H1 (cell line): ENCODE data around the gene CH25H. TPM values are rescaled to one million over a fixed set of nuclear protein-coding genes. Genes with fewer than 3 reads are reported as not detected.

Source experiments
- CHD2 ChIP-seq: IDR thresholded peaks from 2 replicates; pipeline ENCODE4 v1.6.1; 2012; ENCODE audit warnings: low read length, improper control_type of control experiment
- CTBP2 ChIP-seq: IDR thresholded peaks from 2 replicates; pipeline ENCODE4 v1.7.0; 2011; ENCODE audit warnings: borderline replicate concordance, mild to moderate bottlenecking, moderate library complexity, mixed read lengths, low read length; ENCODE audit not compliant: insufficient read depth, insufficient read length
- EP300 ChIP-seq, 2 experiments: IDR thresholded peaks; 1 replicate in 1 of 2; 2 replicates in 1 of 2; pipeline ENCODE4 v1.6.1; 2011 to 2012; ENCODE audit warnings: low read depth in 2 of 2, low read length in 2 of 2, mild to moderate bottlenecking in 2 of 2, borderline replicate concordance in 1 of 2, inconsistent platforms in 1 of 2, moderate library complexity in 1 of 2
- EZH2 ChIP-seq: fragments of 200-600 bp; sonication (generic); IDR thresholded peaks from 2 replicates; pipeline ENCODE4 v1.7.1; 2012; ENCODE audit warnings: low read depth, mild to moderate bottlenecking, moderate library complexity, low read length, inconsistent platforms; ENCODE audit not compliant: severe bottlenecking
- GTF2F1 ChIP-seq: IDR thresholded peaks from 2 replicates; pipeline ENCODE4 v1.6.1; 2012; ENCODE audit warnings: low read depth, low read length, improper control_type of control experiment, borderline replicate concordance
- HDAC2 ChIP-seq, 2 experiments: fragments of 300-600 bp in 1 of 2; sonication (generic) in 1 of 2; IDR thresholded peaks; 2 replicates each; pipeline ENCODE4 v1.6.1; 2011 to 2012; ENCODE audit warnings: low read depth in 2 of 2, low read length in 2 of 2, mild to moderate bottlenecking in 2 of 2, moderate library complexity in 2 of 2, borderline replicate concordance in 1 of 2, inconsistent platforms in 1 of 2
- KDM1A ChIP-seq: fragments of 200-600, 300-600 bp; sonication (generic); IDR thresholded peaks from 2 replicates; pipeline ENCODE4 v1.7.1; 2016; ENCODE audit warnings: mild to moderate bottlenecking, low read length, borderline replicate concordance
- KDM4A ChIP-seq: IDR thresholded peaks from one replicate; pipeline ENCODE4 v1.7.1; 2012; ENCODE audit warnings: low read depth, mild to moderate bottlenecking, moderate library complexity, low read length, inconsistent platforms; ENCODE audit not compliant: severe bottlenecking
- MAFK ChIP-seq: IDR thresholded peaks from 2 replicates; pipeline ENCODE4 v1.6.1; 2012; ENCODE audit warnings: low read depth, mild to moderate bottlenecking, improper control_type of control experiment, low read length
- NRF1 ChIP-seq: IDR thresholded peaks from 2 replicates; pipeline ENCODE4 v1.6.1; 2011; ENCODE audit warnings: mild to moderate bottlenecking, low read depth, low read length, improper control_type of control experiment
- POU5F1 ChIP-seq: IDR thresholded peaks from 2 replicates; pipeline ENCODE4 v1.6.1; 2011; ENCODE audit warnings: low read depth, mild to moderate bottlenecking, low read length, moderate library complexity
- RAD21 ChIP-seq, 2 experiments: IDR thresholded peaks in 1 of 2; conservative IDR thresholded peaks in 1 of 2; 2 replicates each; pipeline ENCODE4 v1.6.1; 2011; ENCODE audit warnings: low read depth in 2 of 2, low read length in 2 of 2, improper control_type of control experiment in 1 of 2, inconsistent platforms in 1 of 2, mild to moderate bottlenecking in 1 of 2, moderate library complexity in 1 of 2
- SAP30 ChIP-seq: fragments of 300-600 bp; sonication (generic); IDR thresholded peaks from 2 replicates; pipeline ENCODE4 v1.7.1; 2012; ENCODE audit warnings: low read length, moderate library complexity, mild to moderate bottlenecking, inconsistent platforms; ENCODE audit not compliant: insufficient read depth, insufficient replicate concordance
- SIRT6 ChIP-seq: IDR thresholded peaks from one replicate; pipeline ENCODE4 v1.7.1; 2012; ENCODE audit warnings: low read length, inconsistent platforms
- TAF7 ChIP-seq: optimal IDR thresholded peaks from 2 replicates; pipeline ENCODE3; 2011; ENCODE audit warnings: low read depth, mild to moderate bottlenecking, inconsistent platforms, low read length, moderate library complexity, borderline replicate concordance
- polyA plus RNA-seq, 7 experiments: library from polyadenylated mRNA; depleted of rRNA in 3 of 7; stranded (reverse) in 5 of 7; unstranded in 2 of 7; fragments of >200 nt in 5 of 7; fragments of 200-250 nt in 2 of 7; gene quantifications; 1 replicate in 5 of 7; 2 replicates in 1 of 7; 4 replicates in 1 of 7; pipeline versions ENCODE4 v1.2.1 to v1.2.3, GENCODE V29; 2011 to 2013; ENCODE audit warnings: missing spikeins in 2 of 7, mixed read lengths in 2 of 7
- total RNA-seq: library from RNA; stranded (reverse); fragmentation: NEBNext Ultra II Directional; extraction: Animal tissue kit (Norgen Biotek cat#: 25700); gene quantifications from 2 replicates; pipeline ENCODE4 v1.2.1, GENCODE V29; 2021
- TF ChIP-seq, protein P1 (sequence below): IDR thresholded peaks from 2 replicates; pipeline ENCODE4 v1.6.1; 2012; ENCODE audit warnings: inconsistent platforms
- TF ChIP-seq, protein P2 (sequence below): IDR thresholded peaks from 2 replicates; pipeline ENCODE4 v1.6.1; 2012; ENCODE audit warnings: low read length, inconsistent platforms
- TF ChIP-seq, protein P3 (sequence below): IDR thresholded peaks from 2 replicates; pipeline ENCODE4 v1.6.1; 2011; ENCODE audit warnings: low read depth, mild to moderate bottlenecking, low read length; ENCODE audit not compliant: insufficient read depth

Gene CH25H
- total and polyA plus RNA-seq, 2 of the 8 experiments (the other 6 are each of a cell fraction or from before 2014, with no cell fraction given) = 0.56 to 1.3 TPM

DNA sequence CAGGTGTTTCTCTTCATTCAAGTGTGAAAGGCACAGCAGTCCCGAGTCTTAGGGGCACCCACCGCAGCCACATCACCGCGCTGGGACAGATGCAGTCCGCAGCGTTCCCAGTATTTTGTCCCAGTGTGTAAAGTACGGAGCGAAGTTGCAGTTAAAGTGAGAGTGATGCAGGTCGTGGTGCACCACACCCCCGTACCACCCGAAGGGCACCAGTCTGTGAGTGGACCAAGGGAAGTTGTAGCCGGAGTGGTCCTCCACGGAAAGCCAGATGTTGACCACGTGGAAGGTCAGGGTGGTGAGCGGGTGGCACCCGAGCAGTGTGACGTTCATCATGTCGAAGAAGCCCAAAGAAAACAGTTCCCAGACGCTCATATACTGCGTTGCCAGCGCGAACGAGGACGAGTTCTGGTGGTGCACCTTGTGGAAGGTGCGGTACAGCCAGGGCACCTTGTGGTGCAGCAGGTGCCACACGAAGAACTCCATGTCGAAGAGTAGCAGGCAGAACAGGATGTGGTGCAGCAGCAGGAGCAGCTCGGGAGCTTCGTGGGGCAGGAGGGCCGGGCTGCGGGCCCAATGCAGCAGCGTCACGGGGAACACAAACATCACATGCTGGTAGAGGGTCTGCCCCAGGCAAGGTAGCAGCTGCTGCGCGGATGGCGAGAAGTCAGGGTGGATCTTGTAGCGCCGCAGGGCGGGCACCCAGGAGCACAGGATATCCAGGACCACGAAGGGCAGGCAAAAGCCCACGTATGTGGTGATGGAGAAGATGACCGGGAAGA is 526 bp downstream of the CH25H start (continued):
- TF ChIP-seq, protein P1, sequence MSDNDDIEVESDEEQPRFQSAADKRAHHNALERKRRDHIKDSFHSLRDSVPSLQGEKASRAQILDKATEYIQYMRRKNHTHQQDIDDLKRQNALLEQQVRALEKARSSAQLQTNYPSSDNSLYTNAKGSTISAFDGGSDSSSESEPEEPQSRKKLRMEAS = peak; percentile 68
- TF ChIP-seq MAFK = no peak
- TF ChIP-seq, protein P2, sequence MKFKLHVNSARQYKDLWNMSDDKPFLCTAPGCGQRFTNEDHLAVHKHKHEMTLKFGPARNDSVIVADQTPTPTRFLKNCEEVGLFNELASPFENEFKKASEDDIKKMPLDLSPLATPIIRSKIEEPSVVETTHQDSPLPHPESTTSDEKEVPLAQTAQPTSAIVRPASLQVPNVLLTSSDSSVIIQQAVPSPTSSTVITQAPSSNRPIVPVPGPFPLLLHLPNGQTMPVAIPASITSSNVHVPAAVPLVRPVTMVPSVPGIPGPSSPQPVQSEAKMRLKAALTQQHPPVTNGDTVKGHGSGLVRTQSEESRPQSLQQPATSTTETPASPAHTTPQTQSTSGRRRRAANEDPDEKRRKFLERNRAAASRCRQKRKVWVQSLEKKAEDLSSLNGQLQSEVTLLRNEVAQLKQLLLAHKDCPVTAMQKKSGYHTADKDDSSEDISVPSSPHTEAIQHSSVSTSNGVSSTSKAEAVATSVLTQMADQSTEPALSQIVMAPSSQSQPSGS = no peak
- no peak for TF ChIP-seq EP300 (IDR thresholded peaks at IDR 0.05; ENCODE audit: borderline replicate concordance in 1 of 2, low read depth in 2 of 2, low read length in 2 of 2)
- no peak for TF ChIP-seq TAF7
- TF ChIP-seq KDM1A = no peak
- no peak for TF ChIP-seq CHD2
- peak; percentile 78 for TF ChIP-seq KDM4A
- no peak for TF ChIP-seq SIRT6
- TF ChIP-seq CTBP2 = peak; percentile 25
- no peak for TF ChIP-seq HDAC2 (IDR thresholded peaks at IDR 0.05; ENCODE audit: borderline replicate concordance in 1 of 2, low read depth in 2 of 2, low read length in 2 of 2)
- TF ChIP-seq NRF1 = no peak
- peak; percentile 65 for TF ChIP-seq EZH2
- no peak for TF ChIP-seq RAD21 (IDR thresholded peaks at IDR 0.05 in 1 of 2, conservative IDR thresholded peaks at IDR 0.05 in 1 of 2; ENCODE audit: low read depth in 2 of 2, low read length in 2 of 2)
- TF ChIP-seq GTF2F1 = no peak
- TF ChIP-seq, protein P3, sequence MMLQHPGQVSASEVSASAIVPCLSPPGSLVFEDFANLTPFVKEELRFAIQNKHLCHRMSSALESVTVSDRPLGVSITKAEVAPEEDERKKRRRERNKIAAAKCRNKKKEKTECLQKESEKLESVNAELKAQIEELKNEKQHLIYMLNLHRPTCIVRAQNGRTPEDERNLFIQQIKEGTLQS = no peak
- TF ChIP-seq SAP30 = no peak
- TF ChIP-seq POU5F1 = no peak
